Panc1 (cell line): ENCODE data around the gene SERTAD2. TPM values are rescaled to one million over a fixed set of nuclear protein-coding genes. Genes with fewer than 3 reads are reported as not detected.
A peak's percentile ranks its signal among the peaks of the same experiment; 100 is the strongest.

ENCODE experiments used
- ATAC-seq: fragments of 200-7000 bp; cut with Tn5 transposase; 2 replicates; pipeline ENCODE4 v1.9.1; 2020; ENCODE audit warnings: mild to moderate bottlenecking, moderate library complexity
- BruUV-seq: library from RNA; stranded (reverse); fragments of 400-500 nt; replicated peaks from 2 replicates; lab custom pipeline; 2021; lab: Mats Ljungman, UMichigan
- CTCF ChIA-PET: fragments of 300-600 bp; sonication (Branson Sonifier 250); formaldehyde crosslinking; loops from one replicate; lab custom pipeline; 2022; ENCODE audit warnings: antibody characterized with exemption; lab: Charles Lee
- POLR2A ChIA-PET: fragments of 300-600 bp; sonication (Branson Sonifier 250); formaldehyde crosslinking; loops from one replicate; lab custom pipeline; 2022; ENCODE audit warnings: antibody characterized with exemption; lab: Charles Lee
- DNase-seq: peaks from one replicate; pipeline ENCODE4 v3.0.0-alpha.2; 2010; ENCODE audit warnings: low read depth, low spot score
- H3K27ac ChIP-seq: 2 replicates; pipeline ENCODE4 v1.5.1; 2011; ENCODE audit warnings: mild to moderate bottlenecking, low read length, inconsistent platforms
- H3K27me3 ChIP-seq: fragments of 200-500 bp; sonication (Bioruptor generic); 2 replicates; pipeline ENCODE4 v1.6.0; 2014; ENCODE audit warnings: low read length, inconsistent platforms; ENCODE audit not compliant: control insufficient read depth, insufficient read depth
- H3K36me3 ChIP-seq: fragments of 200-500 bp; sonication (Bioruptor generic); 2 replicates; pipeline ENCODE4 v1.5.1; 2014; ENCODE audit warnings: inconsistent platforms, mild to moderate bottlenecking, low read length, moderate library complexity; ENCODE audit not compliant: control insufficient read depth, insufficient read depth
- H3K4me1 ChIP-seq: 2 replicates; pipeline ENCODE4 v1.5.1; 2011; ENCODE audit warnings: inconsistent platforms, mild to moderate bottlenecking, low read length, moderate library complexity; ENCODE audit not compliant: control insufficient read depth, insufficient read depth
- H3K4me3 ChIP-seq, 2 experiments: 2 replicates each; pipeline ENCODE4 v1.5.1; 2011 to 2012; ENCODE audit warnings: low read depth in 2 of 2, low read length in 2 of 2, mild to moderate bottlenecking in 2 of 2, inconsistent platforms in 1 of 2, moderate library complexity in 1 of 2
- H3K9me3 ChIP-seq: fragments of 200-500 bp; sonication (Bioruptor generic); 2 replicates; pipeline ENCODE4 v1.5.1; 2014; ENCODE audit warnings: low read depth, mild to moderate bottlenecking, inconsistent platforms, low read length, moderate library complexity; ENCODE audit not compliant: control insufficient read depth, insufficient read depth
- POLR2AphosphoS5 ChIP-seq: IDR thresholded peaks from 2 replicates; pipeline ENCODE4 v1.6.1; 2012; ENCODE audit warnings: mild to moderate bottlenecking, low read depth, low read length, moderate library complexity
- SIN3A ChIP-seq: IDR thresholded peaks from 2 replicates; pipeline ENCODE4 v1.6.1; 2012; ENCODE audit warnings: low read depth, mild to moderate bottlenecking, low read length, moderate library complexity, borderline replicate concordance; ENCODE audit not compliant: insufficient read depth
- TCF7L2 ChIP-seq: IDR thresholded peaks from 2 replicates; pipeline ENCODE4 v1.6.1; 2011; ENCODE audit warnings: mild to moderate bottlenecking, low read depth, low read length, inconsistent platforms
- in situ Hi-C: cut with HindIII; loops from 2 replicates; pipeline ENCODE4 v1.10.0; 2016; ENCODE audit warnings: low sequenced_read_pairs, low pct_unique_long_range_greater_than_20kb
- intact Hi-C: fragments of 100-400 bp; cut with micrococcal nuclease; formaldehyde crosslinking; loops from one replicate; pipeline ENCODE4 v1.10.0; 2022; ENCODE audit not compliant: unreplicated experiment
- total RNA-seq: library from RNA; stranded (reverse); gene quantifications from one replicate; pipeline ENCODE4 v1.2.1, GENCODE V29; 2021; ENCODE audit not compliant: unreplicated experiment
- TF ChIP-seq, protein P1 (sequence below): fragments of 450-650 bp; IDR thresholded peaks from 2 replicates; pipeline ENCODE4 v1.5.1; 2017; ENCODE audit warnings: mild to moderate bottlenecking
- TF ChIP-seq, protein P2 (sequence below), 2 experiments: IDR thresholded peaks; 2 replicates each; pipeline ENCODE4 v1.6.1; 2011 to 2012; ENCODE audit warnings: low read depth in 2 of 2, control low read depth in 1 of 2, low read length in 1 of 2, mild to moderate bottlenecking in 1 of 2, moderate library complexity in 1 of 2; ENCODE audit not compliant: insufficient read depth in 1 of 2

SERTAD2 gene
- total RNA-seq, 1 experiment from 2014 or later, result 24.3 TPM

DNA sequence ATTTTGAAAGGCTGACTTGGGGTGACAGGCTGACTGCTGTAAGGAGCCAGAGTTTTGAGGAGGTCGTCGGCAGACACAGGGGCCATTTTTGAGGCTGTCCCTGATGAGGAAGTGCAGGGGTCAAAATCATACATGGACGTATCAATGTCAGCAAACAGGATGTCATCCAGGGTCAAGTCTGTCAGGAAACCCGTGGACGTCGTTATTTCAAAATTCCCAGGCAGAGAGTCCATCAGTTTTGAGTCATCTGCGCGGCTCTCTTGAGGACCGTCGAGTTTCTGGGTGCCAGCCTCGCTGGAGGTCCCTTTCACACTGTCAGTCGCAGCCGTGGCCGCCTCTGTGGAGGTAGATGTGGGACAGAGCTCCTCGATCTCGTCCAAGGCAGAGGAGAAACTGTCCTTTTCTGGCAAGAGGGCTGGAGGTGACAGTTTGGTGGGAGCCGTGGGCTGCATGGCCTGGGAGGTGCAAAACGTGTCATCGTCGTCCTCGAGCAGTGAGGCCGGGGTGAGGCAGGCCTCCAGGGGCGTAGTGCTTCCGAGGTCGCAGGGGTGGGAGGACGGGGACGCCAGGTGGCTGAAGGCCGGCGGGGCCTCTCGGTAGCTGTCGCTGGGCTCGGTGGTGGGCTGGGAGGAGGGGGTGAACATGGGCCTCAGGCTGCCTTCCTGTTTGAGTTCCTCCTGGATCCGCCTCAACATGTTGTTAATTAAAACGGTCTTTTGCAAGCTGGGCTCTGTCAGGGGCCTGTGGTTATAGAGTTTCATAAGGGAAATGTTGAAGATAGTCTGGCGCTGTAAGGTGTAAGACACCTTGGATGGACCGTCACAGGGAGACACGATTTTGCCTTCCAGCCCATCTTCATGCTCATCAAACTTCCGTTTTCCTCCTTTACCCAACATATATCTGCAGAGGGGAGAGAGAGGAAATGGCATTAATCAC, 17.5 kb downstream of the SERTAD2 start:
- BruUV-seq, result no TSS peak
- Histone ChIP-seq H3K27ac (no peak overlapping the region), H3K4me1 (peaks cover 39% of the 10 kb centered on the region), H3K9me3 (no peaks in the 10 kb centered on the region), H3K4me3 (no peak overlapping the region), H3K27me3 (no peaks in the 10 kb centered on the region), H3K36me3 (no peaks in the 10 kb centered on the region; the same call in 1 of the 2 replicates)
- ATAC-seq (no peak), DNase-seq (no peak)
- TF ChIP-seq, protein P1, sequence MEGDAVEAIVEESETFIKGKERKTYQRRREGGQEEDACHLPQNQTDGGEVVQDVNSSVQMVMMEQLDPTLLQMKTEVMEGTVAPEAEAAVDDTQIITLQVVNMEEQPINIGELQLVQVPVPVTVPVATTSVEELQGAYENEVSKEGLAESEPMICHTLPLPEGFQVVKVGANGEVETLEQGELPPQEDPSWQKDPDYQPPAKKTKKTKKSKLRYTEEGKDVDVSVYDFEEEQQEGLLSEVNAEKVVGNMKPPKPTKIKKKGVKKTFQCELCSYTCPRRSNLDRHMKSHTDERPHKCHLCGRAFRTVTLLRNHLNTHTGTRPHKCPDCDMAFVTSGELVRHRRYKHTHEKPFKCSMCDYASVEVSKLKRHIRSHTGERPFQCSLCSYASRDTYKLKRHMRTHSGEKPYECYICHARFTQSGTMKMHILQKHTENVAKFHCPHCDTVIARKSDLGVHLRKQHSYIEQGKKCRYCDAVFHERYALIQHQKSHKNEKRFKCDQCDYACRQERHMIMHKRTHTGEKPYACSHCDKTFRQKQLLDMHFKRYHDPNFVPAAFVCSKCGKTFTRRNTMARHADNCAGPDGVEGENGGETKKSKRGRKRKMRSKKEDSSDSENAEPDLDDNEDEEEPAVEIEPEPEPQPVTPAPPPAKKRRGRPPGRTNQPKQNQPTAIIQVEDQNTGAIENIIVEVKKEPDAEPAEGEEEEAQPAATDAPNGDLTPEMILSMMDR, result no peak
- TF ChIP-seq, protein P2, sequence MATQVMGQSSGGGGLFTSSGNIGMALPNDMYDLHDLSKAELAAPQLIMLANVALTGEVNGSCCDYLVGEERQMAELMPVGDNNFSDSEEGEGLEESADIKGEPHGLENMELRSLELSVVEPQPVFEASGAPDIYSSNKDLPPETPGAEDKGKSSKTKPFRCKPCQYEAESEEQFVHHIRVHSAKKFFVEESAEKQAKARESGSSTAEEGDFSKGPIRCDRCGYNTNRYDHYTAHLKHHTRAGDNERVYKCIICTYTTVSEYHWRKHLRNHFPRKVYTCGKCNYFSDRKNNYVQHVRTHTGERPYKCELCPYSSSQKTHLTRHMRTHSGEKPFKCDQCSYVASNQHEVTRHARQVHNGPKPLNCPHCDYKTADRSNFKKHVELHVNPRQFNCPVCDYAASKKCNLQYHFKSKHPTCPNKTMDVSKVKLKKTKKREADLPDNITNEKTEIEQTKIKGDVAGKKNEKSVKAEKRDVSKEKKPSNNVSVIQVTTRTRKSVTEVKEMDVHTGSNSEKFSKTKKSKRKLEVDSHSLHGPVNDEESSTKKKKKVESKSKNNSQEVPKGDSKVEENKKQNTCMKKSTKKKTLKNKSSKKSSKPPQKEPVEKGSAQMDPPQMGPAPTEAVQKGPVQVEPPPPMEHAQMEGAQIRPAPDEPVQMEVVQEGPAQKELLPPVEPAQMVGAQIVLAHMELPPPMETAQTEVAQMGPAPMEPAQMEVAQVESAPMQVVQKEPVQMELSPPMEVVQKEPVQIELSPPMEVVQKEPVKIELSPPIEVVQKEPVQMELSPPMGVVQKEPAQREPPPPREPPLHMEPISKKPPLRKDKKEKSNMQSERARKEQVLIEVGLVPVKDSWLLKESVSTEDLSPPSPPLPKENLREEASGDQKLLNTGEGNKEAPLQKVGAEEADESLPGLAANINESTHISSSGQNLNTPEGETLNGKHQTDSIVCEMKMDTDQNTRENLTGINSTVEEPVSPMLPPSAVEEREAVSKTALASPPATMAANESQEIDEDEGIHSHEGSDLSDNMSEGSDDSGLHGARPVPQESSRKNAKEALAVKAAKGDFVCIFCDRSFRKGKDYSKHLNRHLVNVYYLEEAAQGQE (IDR thresholded peaks at IDR 0.05; ENCODE audit: insufficient read depth in 1 of 2, low read depth in 2 of 2, low read length in 1 of 2), result no peak
- TF ChIP-seq POLR2AphosphoS5 (no peak), SIN3A (no peak), TCF7L2 (no peak)
- CTCF ChIA-PET, result no interaction called here
- in situ Hi-C loops (no loop called here), intact Hi-C loops (no loop called here)
- POLR2A ChIA-PET, result no interaction called here

DNA sequence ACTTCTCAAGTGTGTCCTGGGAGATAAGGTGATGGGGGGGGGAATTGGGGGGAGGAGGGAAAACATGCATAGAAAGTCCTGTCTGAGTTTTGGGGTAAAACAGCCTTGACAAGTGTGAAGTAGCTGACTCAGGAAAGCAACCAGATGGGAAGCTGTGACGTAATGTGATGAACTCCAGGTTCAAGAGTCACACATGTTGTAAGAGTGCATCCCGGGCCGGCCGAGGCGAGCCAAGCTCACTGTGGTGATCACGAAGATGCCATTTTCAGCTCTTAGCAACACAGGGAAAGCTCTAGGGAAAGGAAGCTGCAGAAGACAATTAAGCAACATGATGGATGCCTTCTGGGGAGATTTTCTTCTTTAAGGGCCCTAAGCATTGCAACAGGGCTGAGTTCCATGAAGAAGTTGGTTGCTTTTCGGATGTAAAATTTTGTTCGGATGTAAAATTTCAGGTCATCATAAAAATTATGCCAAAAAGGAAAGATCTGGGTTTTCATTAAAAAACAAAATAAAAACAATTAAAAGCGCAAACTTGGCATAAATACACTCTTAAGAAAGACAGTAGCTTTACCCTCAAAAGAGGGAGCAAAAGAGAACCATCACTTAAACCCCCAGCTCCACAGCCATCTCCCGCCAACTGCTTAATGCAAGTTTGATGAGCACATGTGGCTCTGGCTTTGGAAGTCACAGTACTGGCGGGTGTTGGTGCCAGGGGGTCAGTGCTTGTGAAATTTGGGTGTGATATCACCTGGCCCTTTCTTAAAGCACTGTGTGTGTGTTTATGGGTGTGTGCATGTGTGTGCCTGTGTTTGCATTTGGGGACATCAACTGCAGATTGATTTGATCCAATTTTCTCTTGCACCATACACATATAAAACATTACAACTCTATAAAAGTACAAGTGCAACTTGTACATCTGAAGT, 19.1 kb downstream of the SERTAD2 start:
- TSS peak; percentile 37 for BruUV-seq
- Histone ChIP-seq H3K27me3 (no peaks in the 10 kb centered on the region), H3K4me1 (peaks cover 22% of the 10 kb centered on the region), H3K9me3 (no peaks in the 10 kb centered on the region), H3K4me3 (no peak overlapping the region), H3K27ac (no peak overlapping the region), H3K36me3 (no peaks in the 10 kb centered on the region; the same call in 1 of the 2 replicates)
- TF ChIP-seq TCF7L2, result no peak
- TF ChIP-seq POLR2AphosphoS5, result no peak
- TF ChIP-seq, protein P2 (IDR thresholded peaks at IDR 0.05; ENCODE audit: insufficient read depth in 1 of 2, low read depth in 2 of 2, low read length in 1 of 2), result no peak
- TF ChIP-seq, protein P1, result no peak
- no peak for TF ChIP-seq SIN3A
- intact Hi-C loops, result no loop called here
- in situ Hi-C loops, result no loop called here
- DNase-seq (no peak), ATAC-seq (no peak)
- ChIA-PET POLR2A (no interaction called here), CTCF (no interaction called here)
